ENCODE measurements around the gene CEP41. TPM values are rescaled to one million over a fixed set of nuclear protein-coding genes. Genes with fewer than 3 reads are reported as not detected.

Gene CEP41
- polyA plus RNA-seq, 1 donor (not counting 4 experiments of a cell fraction or from before 2014, with no cell fraction given) = 13.4 TPM

GRCh38 chr7:130358471-130358870, 82.3 kb downstream of the CEP41 start:
- no peak for FAIRE-seq
- Histone ChIP-seq H2AFZ (ENCODE audit: control insufficient read depth, low read length) (no peak overlapping the region), H3K9ac (ENCODE audit: control insufficient read depth, extremely low read depth, insufficient read depth, low read length) (no peak overlapping the region), H3K27ac (ENCODE audit: control insufficient read depth, insufficient read depth, low read length) (no peak overlapping the region), H3K27me3 (ENCODE audit: control insufficient read depth, extremely low read depth, insufficient read depth, low read length) (no peaks in the 10 kb centered on the region), H3K4me3 (ENCODE audit: control insufficient read depth in 2 of 3, extremely low read depth in 1 of 3, insufficient read depth in 2 of 3, low read depth in 1 of 3, low read length in 3 of 3) (no peak overlapping the region), H3K79me2 (ENCODE audit: control insufficient read depth, insufficient read depth, low read length) (no peaks in the 10 kb centered on the region), H3K36me3 (ENCODE audit: control insufficient read depth in 2 of 2, extremely low read depth in 1 of 2, insufficient read depth in 2 of 2, low read length in 2 of 2) (no peaks in the 10 kb centered on the region), H3K4me1 (ENCODE audit: control insufficient read depth, extremely low read depth, insufficient read depth, low read length) (peaks cover 39% of the 10 kb centered on the region), H3K9me1 (ENCODE audit: control insufficient read depth, extremely low read depth, insufficient read depth, low read length) (peaks cover 2% of the 10 kb centered on the region), H3K9me3 (ENCODE audit: control insufficient read depth, low read depth, low read length) (peaks cover 9% of the 10 kb centered on the region), H4K20me1 (ENCODE audit: control insufficient read depth, extremely low read depth, insufficient read depth, low read length) (no peaks in the 10 kb centered on the region), H3K4me2 (ENCODE audit: control insufficient read depth, extremely low read depth, insufficient read depth, low read depth, low read length) (no peak overlapping the region)
- DNase-seq (ENCODE audit: low read depth, low spot score) = no peak
- no peak for TF ChIP-seq EZH2 (IDR thresholded peaks at IDR 0.05; ENCODE audit: low read length)
- TF ChIP-seq CTCF (optimal IDR thresholded peaks at IDR 0.05 in 1 of 3, IDR thresholded peaks at IDR 0.05 in 1 of 3, conservative IDR thresholded peaks at IDR 0.05 in 1 of 3; ENCODE audit: extremely low read depth in 1 of 3, insufficient read depth in 2 of 3, low read length in 3 of 3) = no peak
- dilution Hi-C loops (cut with MboI; ENCODE audit: extremely low pct_ligation_motif_present, low sequenced_read_pairs) = no loop called here

- Histone ChIP-seq H3K9me1 (ENCODE audit: control insufficient read depth, extremely low read depth, insufficient read depth, low read length) (peaks cover 2% of the 10 kb centered on the region), H3K4me2 (ENCODE audit: control insufficient read depth, extremely low read depth, insufficient read depth, low read depth, low read length) (peak overlapping the region; percentile 70), H3K4me3 (ENCODE audit: control insufficient read depth in 2 of 3, extremely low read depth in 1 of 3, insufficient read depth in 2 of 3, low read depth in 1 of 3, low read length in 3 of 3) (peak overlapping the region in 1 of 3 experiments; percentile 9), H3K79me2 (ENCODE audit: control insufficient read depth, insufficient read depth, low read length) (no peaks in the 10 kb centered on the region), H2AFZ (ENCODE audit: control insufficient read depth, low read length) (no peak overlapping the region), H3K27me3 (ENCODE audit: control insufficient read depth, extremely low read depth, insufficient read depth, low read length) (no peaks in the 10 kb centered on the region), H3K9ac (ENCODE audit: control insufficient read depth, extremely low read depth, insufficient read depth, low read length) (peak overlapping the region; percentile 68), H3K4me1 (ENCODE audit: control insufficient read depth, extremely low read depth, insufficient read depth, low read length) (peaks cover 42% of the 10 kb centered on the region), H3K9me3 (ENCODE audit: control insufficient read depth, low read depth, low read length) (peaks cover 9% of the 10 kb centered on the region), H3K27ac (ENCODE audit: control insufficient read depth, insufficient read depth, low read length) (peak overlapping the region; percentile 90), H4K20me1 (ENCODE audit: control insufficient read depth, extremely low read depth, insufficient read depth, low read length) (no peaks in the 10 kb centered on the region), H3K36me3 (ENCODE audit: control insufficient read depth in 2 of 2, extremely low read depth in 1 of 2, insufficient read depth in 2 of 2, low read length in 2 of 2) (no peaks in the 10 kb centered on the region)
- no peak for DNase-seq (ENCODE audit: low read depth, low spot score)
- dilution Hi-C loops (cut with MboI; ENCODE audit: extremely low pct_ligation_motif_present, low sequenced_read_pairs) = no loop called here
- FAIRE-seq = peak; percentile 78
- TF ChIP-seq EZH2 (IDR thresholded peaks at IDR 0.05; ENCODE audit: low read length) (no peak), CTCF (optimal IDR thresholded peaks at IDR 0.05 in 1 of 3, IDR thresholded peaks at IDR 0.05 in 1 of 3, conservative IDR thresholded peaks at IDR 0.05 in 1 of 3; ENCODE audit: extremely low read depth in 1 of 3, insufficient read depth in 2 of 3, low read length in 3 of 3) (no peak)
These were observed 83.8 kb downstream of the CEP41 start for GRCh38 chr7:130356876-130357611.
